ENCODE results near the gene OR13J1.

Gene OR13J1

DNA sequence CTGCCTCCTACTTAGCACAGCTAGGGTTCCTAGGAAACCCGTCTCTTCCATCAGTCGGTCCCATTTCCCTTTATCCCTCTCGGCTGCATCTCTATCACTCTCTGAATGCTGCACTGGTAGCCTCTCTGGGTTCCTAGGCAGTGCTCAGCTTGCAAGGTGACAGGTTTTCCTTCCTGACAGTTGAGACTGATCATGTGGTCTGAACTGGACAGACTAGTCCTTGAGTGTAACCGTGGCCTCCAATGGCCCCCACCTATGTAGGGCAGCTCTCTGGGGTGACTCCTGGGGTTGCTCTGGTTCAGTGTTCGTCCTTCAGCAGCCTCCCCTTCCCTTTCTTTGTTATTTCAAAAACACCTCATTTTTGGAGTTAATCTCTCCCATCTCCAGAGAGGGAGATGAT is 37.4 kb downstream of the OR13J1 start:
- Histone ChIP-seq H3K27ac (ENCODE audit: low read depth, low read length, severe bottlenecking) (no peak overlapping the region), H3K36me3 (ENCODE audit: control insufficient read depth, insufficient read depth, low read length) (no peaks in the 10 kb centered on the region), H3K4me1 (ENCODE audit: control insufficient read depth, insufficient read depth, low read length, poor library complexity, severe bottlenecking) (peaks cover 6% of the 10 kb centered on the region), H3K4me3 (ENCODE audit: extremely low read depth, insufficient read depth, low read length, poor library complexity, severe bottlenecking) (no peak overlapping the region), H3K9me3 (ENCODE audit: control insufficient read depth, low read length) (no peaks in the 10 kb centered on the region)
- 83 to 96% methylated on average over 4 of the region's 5 CpGs for WGBS, 2 experiments (ENCODE audit: insufficient coverage in 2 of 2)

GRCh38 chr9:35831040-35831439 is 39.2 kb downstream of the OR13J1 start:
- no peak overlapping the region for H3K27ac ChIP-seq (ENCODE audit: low read depth, low read length, severe bottlenecking)
- H3K9me3 ChIP-seq (ENCODE audit: control insufficient read depth, low read length), result no peaks in the 10 kb centered on the region
- peaks cover 2% of the 10 kb centered on the region for H3K4me1 ChIP-seq (ENCODE audit: control insufficient read depth, insufficient read depth, low read length, poor library complexity, severe bottlenecking)
- H3K36me3 ChIP-seq (ENCODE audit: control insufficient read depth, insufficient read depth, low read length), result no peaks in the 10 kb centered on the region
- WGBS, 2 experiments (ENCODE audit: insufficient coverage in 2 of 2), result 95 to 98% methylated on average over 3 of the region's 4 CpGs
- H3K4me3 ChIP-seq (ENCODE audit: extremely low read depth, insufficient read depth, low read length, poor library complexity, severe bottlenecking), result no peak overlapping the region

DNA sequence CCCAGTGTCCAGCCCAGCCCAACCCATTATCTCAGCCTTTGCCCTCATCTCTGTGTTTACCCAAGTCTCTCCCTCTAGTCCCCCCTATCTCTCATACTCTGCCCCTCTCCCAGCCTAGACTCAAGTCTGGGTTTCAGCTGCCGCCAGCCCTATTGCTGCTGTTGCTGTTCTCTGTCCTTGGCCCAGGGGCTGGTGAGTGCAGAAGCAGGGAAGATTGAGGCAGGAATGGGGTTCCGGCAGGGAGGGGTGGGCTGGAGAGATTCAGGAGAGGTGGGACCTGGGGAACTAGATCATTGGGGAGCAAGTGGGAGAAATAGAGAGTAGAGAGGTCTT is 40.5 kb downstream of the OR13J1 start:
- Histone ChIP-seq H3K27ac (ENCODE audit: low read depth, low read length, severe bottlenecking) (no peak overlapping the region), H3K4me3 (ENCODE audit: extremely low read depth, insufficient read depth, low read length, poor library complexity, severe bottlenecking) (peak overlapping the region; percentile 64), H3K36me3 (ENCODE audit: control insufficient read depth, insufficient read depth, low read length) (no peaks in the 10 kb centered on the region), H3K9me3 (ENCODE audit: control insufficient read depth, low read length) (no peaks in the 10 kb centered on the region), H3K4me1 (ENCODE audit: control insufficient read depth, insufficient read depth, low read length, poor library complexity, severe bottlenecking) (peaks cover 2% of the 10 kb centered on the region)
- 67 to 70% methylated on average over 1 of the region's 2 CpGs for WGBS, 2 experiments (ENCODE audit: insufficient coverage in 2 of 2)

GRCh38 chr9:35829084-35829763 is 41.0 kb downstream of the OR13J1 start, which contains the start of gene TMEM8B:
Gene TMEM8B, plus strand, starts transcription at chr9:35829228. Its CDS starts 220 bp downstream, at chr9:35829448.
- Histone ChIP-seq H3K9me3 (ENCODE audit: control insufficient read depth, low read length) (no peaks in the 10 kb centered on the region), H3K27ac (ENCODE audit: low read depth, low read length, severe bottlenecking) (peak within 1 kb of the TSS; percentile 86)

DNA sequence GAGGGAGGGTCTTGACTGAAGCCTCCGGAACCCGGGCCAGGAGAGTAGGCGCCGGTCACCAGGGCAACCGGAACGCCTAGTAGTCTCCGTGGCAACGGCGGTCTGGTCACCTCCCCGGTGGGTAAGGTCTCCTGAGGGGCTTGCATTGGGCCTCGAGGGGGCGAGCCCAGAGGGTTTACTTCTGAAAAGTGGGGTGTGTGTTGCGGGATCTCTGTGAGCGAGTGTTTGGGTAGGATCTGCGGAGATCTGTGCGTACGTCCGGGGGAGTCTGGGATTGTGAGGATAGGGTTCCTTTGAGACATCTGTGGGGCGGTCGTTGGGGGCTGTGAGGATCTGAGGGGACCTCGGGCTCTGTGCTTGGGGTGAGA is 41.5 kb downstream of the OR13J1 start, which contains the start of gene FAM221B:
TSS of gene FAM221B (minus strand) at position 17 of the 368 bp plus-strand sequence. CDS start 2,571 bp downstream, outside the sequence.
- H3K9me3 ChIP-seq (ENCODE audit: control insufficient read depth, low read length), result no peaks in the 10 kb centered on the region
- no peaks in the 10 kb centered on the region for H3K36me3 ChIP-seq (ENCODE audit: control insufficient read depth, insufficient read depth, low read length)
- peak within 1 kb of the TSS; percentile 64 for H3K4me3 ChIP-seq (ENCODE audit: extremely low read depth, insufficient read depth, low read length, poor library complexity, severe bottlenecking)
- H3K4me1 ChIP-seq (ENCODE audit: control insufficient read depth, insufficient read depth, low read length, poor library complexity, severe bottlenecking), result peaks cover 2% of the 10 kb centered on the region
- peak within 1 kb of the TSS; percentile 86 for H3K27ac ChIP-seq (ENCODE audit: low read depth, low read length, severe bottlenecking)
- WGBS, 2 experiments (ENCODE audit: insufficient coverage in 2 of 2), result 7 to 25% methylated on average over 13 to 18 of the region's 21 CpGs

More at GRCh38 chr9:35829084-35829763, 41.0 kb downstream of the OR13J1 start, which contains the start of gene TMEM8B:
- WGBS, 2 experiments (ENCODE audit: insufficient coverage in 2 of 2), result 1% methylated on average over 20 to 22 of the region's 53 CpGs
- Histone ChIP-seq H3K36me3 (ENCODE audit: control insufficient read depth, insufficient read depth, low read length) (no peaks in the 10 kb centered on the region), H3K4me3 (ENCODE audit: extremely low read depth, insufficient read depth, low read length, poor library complexity, severe bottlenecking) (peak within 1 kb of the TSS; percentile 64), H3K4me1 (ENCODE audit: control insufficient read depth, insufficient read depth, low read length, poor library complexity, severe bottlenecking) (peaks cover 2% of the 10 kb centered on the region)

DNA sequence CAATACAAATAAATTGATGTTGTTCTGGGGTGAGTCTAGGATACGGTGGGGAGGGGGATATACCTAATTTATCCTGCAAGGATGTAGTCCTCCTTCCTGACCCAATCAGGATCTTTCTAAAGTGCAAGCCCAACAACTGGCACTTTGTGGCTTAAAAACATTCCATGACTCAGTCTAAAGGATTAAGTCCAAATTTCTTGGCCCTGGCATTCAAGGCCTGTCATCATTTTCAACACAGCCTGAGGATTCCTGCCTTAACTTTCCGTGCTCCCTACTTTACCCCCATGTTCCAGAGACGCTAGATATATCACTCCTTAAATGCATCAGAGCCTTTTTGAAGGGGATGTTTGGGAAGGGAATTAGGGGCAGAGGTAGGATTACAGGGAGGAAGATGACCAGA is 42.7 kb downstream of the OR13J1 start:
- WGBS, 2 experiments (ENCODE audit: insufficient coverage in 2 of 2), result no CpG with 5 or more reads among the region's 3 CpGs
- Histone ChIP-seq H3K4me3 (ENCODE audit: extremely low read depth, insufficient read depth, low read length, poor library complexity, severe bottlenecking) (no peak overlapping the region), H3K4me1 (ENCODE audit: control insufficient read depth, insufficient read depth, low read length, poor library complexity, severe bottlenecking) (peaks cover 2% of the 10 kb centered on the region), H3K27ac (ENCODE audit: low read depth, low read length, severe bottlenecking) (no peak overlapping the region), H3K9me3 (ENCODE audit: control insufficient read depth, low read length) (no peaks in the 10 kb centered on the region), H3K36me3 (ENCODE audit: control insufficient read depth, insufficient read depth, low read length) (no peaks in the 10 kb centered on the region)

GRCh38 chr9:35826071-35826701 is 44.0 kb downstream of the OR13J1 start:
- no peaks in the 10 kb centered on the region for H3K9me3 ChIP-seq (ENCODE audit: control insufficient read depth, low read length)
- no peaks in the 10 kb centered on the region for H3K36me3 ChIP-seq (ENCODE audit: control insufficient read depth, insufficient read depth, low read length)
- H3K27ac ChIP-seq (ENCODE audit: low read depth, low read length, severe bottlenecking), result no peak overlapping the region
- H3K4me3 ChIP-seq (ENCODE audit: extremely low read depth, insufficient read depth, low read length, poor library complexity, severe bottlenecking), result no peak overlapping the region
- peaks cover 2% of the 10 kb centered on the region for H3K4me1 ChIP-seq (ENCODE audit: control insufficient read depth, insufficient read depth, low read length, poor library complexity, severe bottlenecking)
- 61 to 67% methylated on average over 4 of the region's 4 CpGs for WGBS, 2 experiments (ENCODE audit: insufficient coverage in 2 of 2)

DNA sequence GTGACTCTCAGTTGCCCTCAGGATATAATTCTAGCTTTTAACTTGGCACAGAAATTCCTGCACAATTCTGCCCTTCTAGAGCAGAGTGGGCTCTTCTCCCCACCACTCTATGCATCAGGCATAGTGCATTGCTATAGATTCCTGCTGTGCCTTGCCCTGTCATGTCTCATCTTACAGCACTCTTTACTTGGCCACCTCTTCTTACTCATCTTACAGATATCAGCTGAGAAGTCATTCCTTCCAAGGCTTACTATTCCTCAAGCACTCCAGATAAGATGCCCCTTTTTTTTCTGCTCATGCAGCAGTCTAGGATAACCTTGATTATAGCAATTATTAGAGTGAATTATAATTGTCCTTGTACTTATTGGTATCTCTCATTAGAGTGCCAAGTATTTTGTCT is 47.3 kb downstream of the OR13J1 start:
- Histone ChIP-seq H3K4me1 (ENCODE audit: control insufficient read depth, insufficient read depth, low read length, poor library complexity, severe bottlenecking) (no peaks in the 10 kb centered on the region), H3K9me3 (ENCODE audit: control insufficient read depth, low read length) (no peaks in the 10 kb centered on the region), H3K36me3 (ENCODE audit: control insufficient read depth, insufficient read depth, low read length) (no peaks in the 10 kb centered on the region), H3K4me3 (ENCODE audit: extremely low read depth, insufficient read depth, low read length, poor library complexity, severe bottlenecking) (no peak overlapping the region), H3K27ac (ENCODE audit: low read depth, low read length, severe bottlenecking) (no peak overlapping the region)

- Histone ChIP-seq H3K4me1 (ENCODE audit: control insufficient read depth, insufficient read depth, low read length, poor library complexity, severe bottlenecking) (no peaks in the 10 kb centered on the region), H3K4me3 (ENCODE audit: extremely low read depth, insufficient read depth, low read length, poor library complexity, severe bottlenecking) (no peak overlapping the region), H3K36me3 (ENCODE audit: control insufficient read depth, insufficient read depth, low read length) (no peaks in the 10 kb centered on the region), H3K9me3 (ENCODE audit: control insufficient read depth, low read length) (no peaks in the 10 kb centered on the region), H3K27ac (ENCODE audit: low read depth, low read length, severe bottlenecking) (no peak overlapping the region)
These were observed 50.1 kb downstream of the OR13J1 start for GRCh38 chr9:35820076-35820475.

Measured in mesodermal cell (in vitro differentiated cells).